ENCODE measurements around the gene TENT4A.
"Not testable (repeated sequence)": the region's sequence is repeated elsewhere in the genome, so short reads cannot be mapped to it uniquely, and the experiment has no call there.

TENT4A gene

GRCh38 chr5:6773342-6774035, 60.3 kb downstream of the TENT4A start:
- Histone ChIP-seq H3K4me3 (no peak overlapping the region), H3K27ac (no peak overlapping the region), H3K9ac (ENCODE audit: insufficient read length) (no peak overlapping the region), H3K9me3 (ENCODE audit: low read depth, low read length) (no peaks in the 10 kb centered on the region), H3K36me3 (ENCODE audit: insufficient read depth, low read length) (no peaks in the 10 kb centered on the region)
- TF ChIP-seq EZH2 (IDR thresholded peaks at IDR 0.05): no peak
- TF ChIP-seq FOXP2 (optimal IDR thresholded peaks at IDR 0.05; ENCODE audit: control extremely low read depth, extremely low read length, insufficient read depth): peak; percentile 87
- TF ChIP-seq POLR2AphosphoS5 (IDR thresholded peaks at IDR 0.05; ENCODE audit: borderline replicate concordance, low read depth, low read length): 0 out of 2 replicates have a peak, but pooled peaks have one; percentile 40
- peak; percentile 64 for DNase-seq (ENCODE audit: low read depth, low spot score)

- not testable (repeated sequence) for H3K9me3 ChIP-seq (ENCODE audit: low read depth, low read length)
These were observed 61.0 kb downstream of the TENT4A start for GRCh38 chr5:6774207-6774606.

GRCh38 chr5:6774721-6775204, 61.5 kb downstream of the TENT4A start:
- H3K4me3 ChIP-seq: no peak overlapping the region
- H3K9ac ChIP-seq (ENCODE audit: insufficient read length): no peak overlapping the region
- no peak for TF ChIP-seq EZH2 (IDR thresholded peaks at IDR 0.05)
- no peak for TF ChIP-seq FOXP2 (optimal IDR thresholded peaks at IDR 0.05; ENCODE audit: control extremely low read depth, extremely low read length, insufficient read depth)
- TF ChIP-seq POLR2AphosphoS5 (IDR thresholded peaks at IDR 0.05; ENCODE audit: borderline replicate concordance, low read depth, low read length): no peak
- no peak overlapping the region for H3K27ac ChIP-seq
- no peaks in the 10 kb centered on the region for H3K36me3 ChIP-seq (ENCODE audit: insufficient read depth, low read length)
- no peak for DNase-seq (ENCODE audit: low read depth, low spot score)
- H3K9me3 ChIP-seq (ENCODE audit: low read depth, low read length): no peaks in the 10 kb centered on the region

More at GRCh38 chr5:6774207-6774606, 61.0 kb downstream of the TENT4A start:
- H3K4me3 ChIP-seq; H3K9ac ChIP-seq (ENCODE audit: insufficient read length); H3K27ac ChIP-seq; H3K36me3 ChIP-seq (ENCODE audit: insufficient read depth, low read length); DNase-seq (ENCODE audit: low read depth, low spot score): not testable (repeated sequence)

- Histone ChIP-seq H3K36me3 (ENCODE audit: insufficient read depth, low read length) (no peaks in the 10 kb centered on the region), H3K27ac (no peak overlapping the region)
These were observed 62.3 kb downstream of the TENT4A start for GRCh38 chr5:6775571-6775970.

GRCh38 chr5:6780802-6781391, 67.7 kb downstream of the TENT4A start:
- TF ChIP-seq EZH2 (IDR thresholded peaks at IDR 0.05): no peak
- no peak overlapping the region for H3K4me3 ChIP-seq
- H3K27ac ChIP-seq: no peak overlapping the region
- H3K9ac ChIP-seq (ENCODE audit: insufficient read length): no peak overlapping the region
- no peaks in the 10 kb centered on the region for H3K36me3 ChIP-seq (ENCODE audit: insufficient read depth, low read length)
- DNase-seq (ENCODE audit: low read depth, low spot score): no peak
- H3K9me3 ChIP-seq (ENCODE audit: low read depth, low read length): no peaks in the 10 kb centered on the region

More at GRCh38 chr5:6775571-6775970, 62.3 kb downstream of the TENT4A start:
- no peak overlapping the region for H3K4me3 ChIP-seq
- H3K9me3 ChIP-seq (ENCODE audit: low read depth, low read length): no peaks in the 10 kb centered on the region
- H3K9ac ChIP-seq (ENCODE audit: insufficient read length): no peak overlapping the region
- DNase-seq (ENCODE audit: low read depth, low spot score): no peak
- TF ChIP-seq EZH2 (IDR thresholded peaks at IDR 0.05): no peak
- TF ChIP-seq FOXP2 (optimal IDR thresholded peaks at IDR 0.05; ENCODE audit: control extremely low read depth, extremely low read length, insufficient read depth): no peak
- no peak for TF ChIP-seq POLR2AphosphoS5 (IDR thresholded peaks at IDR 0.05; ENCODE audit: borderline replicate concordance, low read depth, low read length)

GRCh38 chr5:6781716-6782115, 68.5 kb downstream of the TENT4A start:
- Histone ChIP-seq H3K9ac (ENCODE audit: insufficient read length) (no peak overlapping the region), H3K4me3 (no peak overlapping the region), H3K27ac (no peak overlapping the region), H3K9me3 (ENCODE audit: low read depth, low read length) (no peaks in the 10 kb centered on the region), H3K36me3 (ENCODE audit: insufficient read depth, low read length) (no peaks in the 10 kb centered on the region)
- no peak for TF ChIP-seq EZH2 (IDR thresholded peaks at IDR 0.05)
- no peak for TF ChIP-seq FOXP2 (optimal IDR thresholded peaks at IDR 0.05; ENCODE audit: control extremely low read depth, extremely low read length, insufficient read depth)
- no peak for TF ChIP-seq POLR2AphosphoS5 (IDR thresholded peaks at IDR 0.05; ENCODE audit: borderline replicate concordance, low read depth, low read length)
- no peak for DNase-seq (ENCODE audit: low read depth, low spot score)

- H3K27ac ChIP-seq: no peak overlapping the region
- no peak for TF ChIP-seq EZH2 (IDR thresholded peaks at IDR 0.05)
- TF ChIP-seq FOXP2 (optimal IDR thresholded peaks at IDR 0.05; ENCODE audit: control extremely low read depth, extremely low read length, insufficient read depth): no peak
- no peaks in the 10 kb centered on the region for H3K36me3 ChIP-seq (ENCODE audit: insufficient read depth, low read length)
- DNase-seq (ENCODE audit: low read depth, low spot score): no peak
- no peak overlapping the region for H3K4me3 ChIP-seq
- H3K9me3 ChIP-seq (ENCODE audit: low read depth, low read length): no peaks in the 10 kb centered on the region
- H3K9ac ChIP-seq (ENCODE audit: insufficient read length): no peak overlapping the region
These were observed 70.6 kb downstream of the TENT4A start for GRCh38 chr5:6783787-6784186.

- DNase-seq (ENCODE audit: low read depth, low spot score): no peak
- Histone ChIP-seq H3K9me3 (ENCODE audit: low read depth, low read length) (no peaks in the 10 kb centered on the region), H3K27ac (no peak overlapping the region), H3K36me3 (ENCODE audit: insufficient read depth, low read length) (no peaks in the 10 kb centered on the region), H3K4me3 (no peak overlapping the region), H3K9ac (ENCODE audit: insufficient read length) (no peak overlapping the region)
- TF ChIP-seq POLR2AphosphoS5 (IDR thresholded peaks at IDR 0.05; ENCODE audit: borderline replicate concordance, low read depth, low read length) (no peak), EZH2 (IDR thresholded peaks at IDR 0.05) (no peak), FOXP2 (optimal IDR thresholded peaks at IDR 0.05; ENCODE audit: control extremely low read depth, extremely low read length, insufficient read depth) (no peak)
These were observed 71.2 kb downstream of the TENT4A start for GRCh38 chr5:6784481-6784880.

Measured in SK-N-MC (cell line).